Astrocyte of the cerebellum (primary cell): ENCODE results near the gene GSG1L.

Source experiments
- DNase-seq: peaks from one replicate; pipeline ENCODE4 v3.0.0-alpha.2; 2011; ENCODE audit warnings: low read depth
- H3K4me3 ChIP-seq: 2 replicates; pipeline ENCODE4 v1.5.1; 2011; ENCODE audit warnings: mild to moderate bottlenecking, low read depth, low read length, moderate library complexity
- in situ Hi-C: cut with HindIII; loops from 2 replicates; pipeline ENCODE4 v1.10.0; 2017; ENCODE audit warnings: low sequenced_read_pairs
- TF ChIP-seq, protein P1 (sequence below): IDR thresholded peaks from 2 replicates; pipeline ENCODE4 v1.5.1; 2012; ENCODE audit warnings: low read length, low read depth, moderate library complexity, mild to moderate bottlenecking; ENCODE audit errors: missing control alignments

Gene GSG1L

DNA sequence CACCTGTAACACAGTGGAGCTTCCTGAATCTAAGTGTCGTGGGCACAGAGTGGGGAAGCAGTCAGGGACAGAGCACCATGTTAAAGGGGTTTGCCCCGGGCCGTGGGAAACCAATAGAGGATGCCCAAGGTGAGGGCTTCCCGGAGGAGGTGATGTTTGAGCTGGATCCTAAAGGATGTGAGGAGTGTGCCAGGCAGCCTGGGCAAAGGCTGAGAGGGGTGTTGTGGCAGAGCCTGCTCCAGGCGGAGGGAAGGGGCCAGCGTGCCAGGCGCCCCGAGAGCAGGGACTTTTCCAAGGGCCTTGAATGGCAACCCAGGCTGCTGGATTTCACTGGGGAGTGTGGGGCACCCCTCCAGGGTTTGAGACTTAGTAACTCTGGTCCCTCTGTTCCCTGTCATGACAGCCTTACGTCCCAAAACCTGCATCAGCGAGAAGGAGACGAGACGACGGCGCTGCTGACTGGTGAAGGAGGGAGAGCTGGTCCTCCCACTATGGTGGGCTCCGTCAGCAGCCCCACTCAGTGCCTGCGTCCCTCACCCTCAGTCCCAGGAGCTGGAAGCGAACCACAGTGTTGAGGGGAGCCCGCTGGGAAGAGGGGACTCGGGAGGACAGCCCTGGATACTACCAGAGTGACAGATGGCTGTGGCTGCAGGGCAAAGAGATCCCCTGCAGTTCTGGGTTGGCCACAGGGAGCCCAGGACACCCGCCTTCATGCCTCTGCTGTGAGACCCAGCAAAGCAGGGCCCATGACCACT lies 285.2 kb downstream of the GSG1L start:
- no peak overlapping the region for H3K4me3 ChIP-seq
- TF ChIP-seq, protein P1, sequence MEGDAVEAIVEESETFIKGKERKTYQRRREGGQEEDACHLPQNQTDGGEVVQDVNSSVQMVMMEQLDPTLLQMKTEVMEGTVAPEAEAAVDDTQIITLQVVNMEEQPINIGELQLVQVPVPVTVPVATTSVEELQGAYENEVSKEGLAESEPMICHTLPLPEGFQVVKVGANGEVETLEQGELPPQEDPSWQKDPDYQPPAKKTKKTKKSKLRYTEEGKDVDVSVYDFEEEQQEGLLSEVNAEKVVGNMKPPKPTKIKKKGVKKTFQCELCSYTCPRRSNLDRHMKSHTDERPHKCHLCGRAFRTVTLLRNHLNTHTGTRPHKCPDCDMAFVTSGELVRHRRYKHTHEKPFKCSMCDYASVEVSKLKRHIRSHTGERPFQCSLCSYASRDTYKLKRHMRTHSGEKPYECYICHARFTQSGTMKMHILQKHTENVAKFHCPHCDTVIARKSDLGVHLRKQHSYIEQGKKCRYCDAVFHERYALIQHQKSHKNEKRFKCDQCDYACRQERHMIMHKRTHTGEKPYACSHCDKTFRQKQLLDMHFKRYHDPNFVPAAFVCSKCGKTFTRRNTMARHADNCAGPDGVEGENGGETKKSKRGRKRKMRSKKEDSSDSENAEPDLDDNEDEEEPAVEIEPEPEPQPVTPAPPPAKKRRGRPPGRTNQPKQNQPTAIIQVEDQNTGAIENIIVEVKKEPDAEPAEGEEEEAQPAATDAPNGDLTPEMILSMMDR: no peak
- in situ Hi-C loops: no loop called here
- DNase-seq: no peak

DNA sequence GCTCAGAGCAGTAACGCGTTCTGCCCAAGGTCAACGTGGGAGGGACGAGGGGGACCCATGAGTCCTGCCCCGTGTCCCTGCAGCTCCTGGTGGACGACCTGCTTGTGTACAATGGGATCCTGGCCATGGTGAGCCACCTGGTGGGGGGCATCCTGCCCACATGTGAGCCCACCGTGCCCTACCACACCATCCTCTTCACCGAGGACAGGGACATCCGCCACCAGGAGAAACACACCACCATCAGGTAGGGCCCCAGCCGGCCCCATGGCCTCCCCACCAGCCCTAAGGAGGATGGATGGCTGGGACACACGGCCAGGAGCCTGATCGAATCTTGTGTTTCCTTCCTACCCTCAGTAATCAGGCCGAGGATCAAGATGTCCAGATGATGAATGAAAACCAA lies 286.0 kb downstream of the GSG1L start:
- TF ChIP-seq, protein P1: no peak

DNA sequence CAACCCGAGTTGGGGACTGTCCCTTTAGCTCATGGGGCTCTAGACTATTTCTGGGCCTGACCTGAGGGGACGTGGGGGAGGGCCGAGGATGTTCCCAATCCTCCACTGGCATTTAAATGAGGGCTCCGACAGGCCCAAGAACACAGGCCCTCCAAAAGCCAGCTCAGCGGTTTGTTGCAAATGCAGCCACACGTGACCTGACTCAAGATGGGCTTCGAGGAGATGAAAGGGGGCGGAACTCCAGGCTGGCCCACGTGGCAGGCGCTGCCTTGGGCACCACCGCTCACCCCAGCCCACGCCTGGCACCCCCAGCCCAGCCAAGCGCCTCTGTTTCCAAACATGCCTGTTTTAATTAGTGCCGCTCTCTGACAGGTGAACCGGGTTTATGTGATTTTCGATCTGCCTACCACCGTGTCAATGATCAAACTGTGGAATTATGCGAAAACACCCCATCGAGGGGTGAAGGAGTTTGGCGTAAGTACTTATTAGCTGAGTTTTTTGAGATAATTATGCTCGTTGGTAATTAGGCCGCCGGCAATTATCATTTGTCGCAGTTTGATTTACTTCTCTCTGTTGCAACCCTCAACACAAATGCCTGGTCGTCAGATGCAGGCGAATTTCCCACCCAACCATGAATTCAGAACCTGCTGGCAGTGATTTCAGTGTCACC lies 286.8 kb downstream of the GSG1L start:
- DNase-seq: no peak
- no peak overlapping the region for H3K4me3 ChIP-seq
- TF ChIP-seq, protein P1: no peak
- in situ Hi-C loops: no loop called here

More for the DNA sequence above, 286.0 kb downstream of the GSG1L start:
- H3K4me3 ChIP-seq: no peak overlapping the region
- no peak for DNase-seq
- in situ Hi-C loops: no loop called here

DNA sequence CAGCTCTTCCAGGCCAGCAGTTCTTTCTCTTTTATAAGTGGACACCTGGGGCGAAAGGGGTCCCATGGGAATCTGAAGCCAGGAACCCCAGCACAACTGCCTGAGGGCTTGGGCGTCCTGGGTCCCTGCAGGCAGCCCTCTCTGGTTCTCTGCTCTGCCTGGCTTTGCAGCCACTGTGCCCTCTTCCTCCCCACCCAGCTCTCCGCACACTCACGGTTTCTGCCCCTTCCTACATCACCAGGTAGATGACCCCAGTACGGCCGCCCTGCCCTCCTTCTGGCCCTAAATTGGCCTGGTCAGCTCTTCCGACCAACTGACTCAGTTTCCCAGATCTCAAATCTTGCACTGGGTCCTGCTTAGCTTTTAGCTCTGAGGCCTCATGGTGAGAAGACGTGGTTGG lies 288.3 kb downstream of the GSG1L start:
- no peak overlapping the region for H3K4me3 ChIP-seq
- in situ Hi-C loops: no loop called here
- DNase-seq: no peak
- TF ChIP-seq, protein P1: no peak

DNA sequence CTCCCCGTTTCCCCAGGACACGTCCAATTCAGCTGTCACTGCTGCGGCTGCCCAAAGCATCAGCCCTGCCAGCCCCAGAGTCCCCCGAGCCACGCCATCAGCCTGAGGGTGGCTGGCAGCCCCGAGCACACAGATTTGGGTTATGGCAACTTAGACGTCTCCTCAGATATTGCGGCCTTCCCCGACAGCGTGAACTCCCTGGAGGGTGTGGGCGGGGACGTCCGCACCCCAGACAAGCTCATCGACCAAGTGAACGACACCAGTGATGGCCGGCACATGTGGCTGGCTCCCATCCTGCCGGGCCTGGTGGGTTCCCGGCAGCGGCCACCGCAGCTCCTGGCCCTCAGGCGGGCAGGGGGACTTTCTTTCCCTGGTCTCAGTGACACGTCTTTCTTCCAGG lies 288.7 kb downstream of the GSG1L start:
- in situ Hi-C loops: no loop called here
- H3K4me3 ChIP-seq: no peak overlapping the region
- TF ChIP-seq, protein P1: no peak
- DNase-seq: no peak

DNA sequence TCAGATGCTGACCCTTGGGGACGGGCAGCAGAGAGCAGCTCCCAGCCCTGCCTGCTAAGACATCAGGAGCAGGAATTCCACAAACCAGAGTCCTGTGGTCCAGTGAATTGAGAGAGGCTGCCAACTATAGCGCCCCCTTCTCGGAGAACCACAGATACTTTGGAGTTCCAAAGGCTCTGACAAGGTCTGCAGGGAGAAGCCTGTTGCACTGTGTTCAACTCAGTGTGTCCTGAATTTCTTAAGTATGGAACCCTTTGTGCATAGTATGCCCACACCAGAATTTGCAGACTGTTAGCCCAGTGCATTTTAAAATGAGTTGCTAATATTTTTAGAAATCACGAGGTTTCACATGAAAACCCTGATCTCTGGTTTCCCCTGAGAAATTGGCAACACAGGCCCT lies 290.2 kb downstream of the GSG1L start:
- H3K4me3 ChIP-seq: no peak overlapping the region
- DNase-seq: no peak
- TF ChIP-seq, protein P1: no peak
- in situ Hi-C loops: no loop called here
